GM18505 (cell line): ENCODE data around the gene CLK3.
A peak's percentile ranks its signal among the peaks of the same experiment; 100 is the strongest.

ENCODE experiments used
- ATAC-seq: cut with Tn5 transposase; IDR thresholded peaks from one replicate; pipeline ENCODE4 v1.9.1; 2021; ENCODE audit not compliant: unreplicated experiment
- POLR2A ChIP-seq: IDR thresholded peaks from 4 replicates; pipeline ENCODE4 v1.6.1; 2011; ENCODE audit warnings: borderline replicate concordance; ENCODE audit not compliant: insufficient read depth, insufficient read length; ENCODE audit errors: extremely low read depth

The CLK3 gene

GRCh38 chr15:74632601-74633000 lies 17.0 kb downstream of the CLK3 start:
- peak; percentile 0 for TF ChIP-seq POLR2A
- ATAC-seq = no peak

GRCh38 chr15:74633781-74634180 lies 18.1 kb downstream of the CLK3 start:
- TF ChIP-seq POLR2A = no peak
- no peak for ATAC-seq

- no peak for TF ChIP-seq POLR2A
- no peak for ATAC-seq
Measured at GRCh38 chr15:74635228-74635627, 19.6 kb downstream of the CLK3 start.

- ATAC-seq = no peak
- no peak for TF ChIP-seq POLR2A
Measured at GRCh38 chr15:74636984-74637383, 21.3 kb downstream of the CLK3 start.

GRCh38 chr15:74641151-74641550 lies 25.5 kb downstream of the CLK3 start:
- TF ChIP-seq POLR2A = no peak
- no peak for ATAC-seq

GRCh38 chr15:74642348-74642733 lies 26.7 kb downstream of the CLK3 start:
- ATAC-seq = no peak
- TF ChIP-seq POLR2A = no peak

- no peak for TF ChIP-seq POLR2A
- no peak for ATAC-seq
Measured at GRCh38 chr15:74642734-74643664, 27.4 kb downstream of the CLK3 start.

- no peak for ATAC-seq
- no peak for TF ChIP-seq POLR2A
Measured at GRCh38 chr15:74643665-74644204, 28.1 kb downstream of the CLK3 start.

GRCh38 chr15:74646480-74646879 lies 30.8 kb downstream of the CLK3 start:
- TF ChIP-seq POLR2A = no peak
- ATAC-seq = no peak

- no peak for TF ChIP-seq POLR2A
- no peak for ATAC-seq
Measured at GRCh38 chr15:74648051-74648842, 32.6 kb downstream of the CLK3 start.

- ATAC-seq = no peak
- no peak for TF ChIP-seq POLR2A
Measured at GRCh38 chr15:74651242-74651741, 35.7 kb downstream of the CLK3 start.

GRCh38 chr15:74653426-74654102 lies 37.9 kb downstream of the CLK3 start:
- TF ChIP-seq POLR2A = no peak
- no peak for ATAC-seq

GRCh38 chr15:74655424-74655823 lies 39.8 kb downstream of the CLK3 start:
- TF ChIP-seq POLR2A = no peak
- no peak for ATAC-seq
